Large intestine (tissue), 3 donors: ENCODE measurements around the gene THOC7. TPM values are rescaled to one million over a fixed set of nuclear protein-coding genes. Genes with fewer than 3 reads are reported as not detected.

ENCODE experiments used
- DNase-seq, 2 donors: peaks; one replicate each; pipeline versions ENCODE4 v3.0.0 to v3.0.0-alpha.2; 2013
- H3K27ac ChIP-seq: one replicate; pipeline ENCODE4 v1.5.1; 2013; ENCODE audit warnings: low read length
- H3K27me3 ChIP-seq: 2 replicates; pipeline ENCODE4 v1.6.1; 2013; ENCODE audit warnings: low read length; ENCODE audit not compliant: control insufficient read depth, insufficient read depth
- H3K36me3 ChIP-seq: 2 replicates; pipeline ENCODE4 v1.6.1; 2013; ENCODE audit warnings: low read length; ENCODE audit not compliant: control insufficient read depth, insufficient read depth
- H3K4me1 ChIP-seq: one replicate; pipeline ENCODE4 v1.6.1; 2013; ENCODE audit warnings: low read length; ENCODE audit not compliant: control insufficient read depth, insufficient read depth
- H3K4me3 ChIP-seq: one replicate; pipeline ENCODE4 v1.5.1; 2013; ENCODE audit warnings: low read length
- H3K9me3 ChIP-seq: one replicate; pipeline ENCODE4 v1.6.1; 2013; ENCODE audit warnings: mild to moderate bottlenecking, low read depth, low read length, moderate library complexity; ENCODE audit not compliant: control insufficient read depth
- WGBS: methylation state at CpG from one replicate; pipeline ENCODE4 v1.1.5; 2013; ENCODE audit warnings: low lambda C conversion rate; ENCODE audit not compliant: insufficient coverage; 5-methylcytosine and 5-hydroxymethylcytosine counted together
- polyA plus RNA-seq: library from polyadenylated mRNA; unstranded; fragments of 120-200 nt; gene quantifications from one replicate; pipeline ENCODE4 v1.2.1, GENCODE V29; 2013

Gene THOC7
- polyA plus RNA-seq, 1 donor, result 72.3 TPM

DNA sequence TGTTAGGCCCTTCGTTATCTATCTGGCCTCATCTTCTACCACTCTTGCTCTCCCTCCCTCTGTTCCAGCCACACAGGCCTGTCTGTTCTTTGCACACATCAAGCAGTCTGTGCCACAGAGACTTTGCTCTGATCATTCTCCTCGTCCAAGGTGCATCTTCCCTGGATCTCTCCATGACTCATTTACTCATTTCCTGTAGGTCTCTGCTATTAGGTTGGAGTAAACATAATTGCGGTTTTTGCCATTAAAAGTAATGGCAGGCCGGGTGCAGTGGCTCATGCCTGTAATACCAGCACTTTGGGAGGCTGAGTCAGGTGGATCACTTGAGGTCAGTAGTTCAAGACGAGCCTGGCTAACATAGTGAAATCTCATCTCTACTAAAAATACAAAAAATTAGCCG is 54.0 kb downstream of the THOC7 start:
- Histone ChIP-seq H3K4me1 (no peaks in the 10 kb centered on the region), H3K9me3 (no peaks in the 10 kb centered on the region), H3K27ac (no peak overlapping the region), H3K4me3 (no peak overlapping the region), H3K36me3 (no peaks in the 10 kb centered on the region), H3K27me3 (no peaks in the 10 kb centered on the region)
- WGBS, result no CpG with 5 or more reads among the region's 6 CpGs
- DNase-seq, result peak; percentile 9 to 36

DNA sequence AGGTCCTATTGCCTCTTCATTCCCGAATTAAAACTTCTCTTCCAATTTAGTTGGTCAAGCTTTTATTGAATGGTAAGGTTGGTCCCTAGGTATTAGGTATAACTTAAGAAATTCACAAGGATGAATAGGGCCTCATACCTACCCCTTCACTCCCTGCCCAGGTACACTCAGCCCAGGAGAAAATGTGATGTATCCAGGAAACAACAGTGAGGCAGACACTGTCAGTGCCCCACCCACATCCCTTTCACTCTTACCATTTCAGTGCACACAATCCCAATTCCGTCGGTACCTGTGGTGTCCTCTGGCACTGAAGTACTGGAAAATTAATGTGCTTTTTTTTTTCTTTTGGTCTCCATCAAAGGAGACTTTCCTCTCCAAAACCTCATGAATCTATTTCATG is 55.0 kb downstream of the THOC7 start:
- no peaks in the 10 kb centered on the region for H3K4me1 ChIP-seq
- no peaks in the 10 kb centered on the region for H3K36me3 ChIP-seq
- H3K9me3 ChIP-seq, result no peaks in the 10 kb centered on the region
- 86% methylated on average over 2 of the region's 3 CpGs for WGBS
- no peak for DNase-seq
- no peak overlapping the region for H3K27ac ChIP-seq
- no peaks in the 10 kb centered on the region for H3K27me3 ChIP-seq
- H3K4me3 ChIP-seq, result no peak overlapping the region

DNA sequence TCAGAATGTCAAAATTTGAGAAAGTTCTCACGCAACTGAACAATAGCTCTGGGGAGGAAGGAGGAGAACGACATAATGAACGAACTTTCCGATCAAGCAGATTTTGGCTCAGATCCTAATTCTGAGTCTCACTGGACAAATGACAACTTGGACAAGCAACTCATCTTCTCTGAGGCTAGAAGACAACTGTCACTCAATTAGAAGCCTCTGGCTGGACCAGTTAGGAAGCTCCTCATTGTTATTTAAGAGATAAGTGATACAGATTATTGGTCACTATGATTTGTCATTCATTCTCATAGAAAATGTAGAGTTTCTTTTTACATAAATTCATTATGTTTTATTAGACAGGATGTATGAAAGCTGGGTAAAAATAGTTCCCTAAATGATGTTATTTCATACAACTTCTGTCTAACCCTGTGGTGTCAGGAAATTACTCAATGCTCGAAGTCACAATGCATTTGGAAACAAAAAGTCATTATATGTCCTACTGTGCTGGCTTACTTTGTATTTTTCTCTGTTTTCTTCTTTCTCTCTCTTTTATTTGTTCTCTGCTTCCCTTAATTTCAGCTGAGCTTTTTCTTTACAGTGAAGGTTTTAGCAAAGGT is 55.5 kb downstream of the THOC7 start:
- no peak for DNase-seq
- no peak overlapping the region for H3K27ac ChIP-seq
- no peak overlapping the region for H3K4me3 ChIP-seq
- no peaks in the 10 kb centered on the region for H3K27me3 ChIP-seq
- H3K9me3 ChIP-seq, result no peaks in the 10 kb centered on the region
- no CpG with 5 or more reads among the region's 5 CpGs for WGBS
- no peaks in the 10 kb centered on the region for H3K36me3 ChIP-seq
- no peaks in the 10 kb centered on the region for H3K4me1 ChIP-seq

- Histone ChIP-seq H3K9me3 (no peaks in the 10 kb centered on the region), H3K27me3 (no peaks in the 10 kb centered on the region), H3K4me3 (no peak overlapping the region), H3K36me3 (no peaks in the 10 kb centered on the region), H3K27ac (no peak overlapping the region), H3K4me1 (no peaks in the 10 kb centered on the region)
- DNase-seq, result no peak
- no CpG with 5 or more reads among the region's 5 CpGs for WGBS
These were observed 59.7 kb downstream of the THOC7 start for GRCh38 chr3:63803911-63804310.

GRCh38 chr3:63800097-63800496 is 63.5 kb downstream of the THOC7 start:
- Histone ChIP-seq H3K9me3 (no peaks in the 10 kb centered on the region), H3K4me3 (no peak overlapping the region), H3K36me3 (no peaks in the 10 kb centered on the region), H3K27me3 (no peaks in the 10 kb centered on the region), H3K4me1 (no peaks in the 10 kb centered on the region), H3K27ac (no peak overlapping the region)
- no CpG with 5 or more reads among the region's 5 CpGs for WGBS
- no peak for DNase-seq

DNA sequence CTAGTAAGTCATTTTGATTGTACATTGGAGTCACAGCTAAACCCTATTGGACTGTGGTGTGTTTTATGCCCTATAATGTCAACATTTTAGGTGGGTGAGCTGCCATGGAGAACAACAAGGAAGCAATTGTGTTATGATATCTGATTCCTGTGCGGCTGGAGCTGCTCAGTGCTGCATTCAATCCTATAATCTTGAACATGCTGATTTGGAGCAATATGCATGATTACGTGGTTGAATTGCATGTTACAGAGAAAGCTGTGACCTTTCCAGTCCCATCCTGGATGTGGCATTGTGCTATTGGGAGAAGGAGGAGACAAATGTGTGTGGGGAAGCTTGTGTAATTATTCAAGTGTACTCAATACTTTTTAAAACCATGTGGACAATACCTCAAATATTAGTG is 64.7 kb downstream of the THOC7 start:
- no peaks in the 10 kb centered on the region for H3K36me3 ChIP-seq
- H3K27ac ChIP-seq, result no peak overlapping the region
- no CpG with 5 or more reads among the region's 2 CpGs for WGBS
- H3K4me1 ChIP-seq, result no peaks in the 10 kb centered on the region
- H3K4me3 ChIP-seq, result no peak overlapping the region
- no peaks in the 10 kb centered on the region for H3K9me3 ChIP-seq
- no peaks in the 10 kb centered on the region for H3K27me3 ChIP-seq
- no peak for DNase-seq

- Histone ChIP-seq H3K4me1 (no peaks in the 10 kb centered on the region), H3K36me3 (no peaks in the 10 kb centered on the region), H3K27ac (no peak overlapping the region), H3K27me3 (no peaks in the 10 kb centered on the region), H3K4me3 (no peak overlapping the region), H3K9me3 (no peaks in the 10 kb centered on the region)
- WGBS, result no CpG with 5 or more reads among the region's 2 CpGs
- no peak for DNase-seq
These were observed 65.1 kb downstream of the THOC7 start for GRCh38 chr3:63798544-63798943.

DNA sequence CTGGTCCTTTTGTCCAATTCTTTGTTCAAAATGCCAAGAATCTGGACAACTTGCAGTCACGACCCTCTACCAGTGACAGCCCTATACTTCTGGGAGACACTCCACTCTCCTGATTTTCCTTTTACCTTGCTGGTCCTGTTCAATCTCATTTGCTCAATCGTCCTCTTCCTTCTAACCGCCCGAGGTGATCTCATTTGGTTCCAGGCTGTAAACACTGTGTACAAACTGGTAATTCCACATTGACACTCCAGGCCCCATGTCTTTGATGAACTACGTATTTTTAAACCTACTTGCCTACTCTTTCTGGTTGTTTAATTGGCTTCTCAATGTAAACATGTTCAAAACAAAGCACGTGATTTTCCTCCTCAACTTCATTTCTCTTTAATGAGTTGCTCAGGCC is 68.2 kb downstream of the THOC7 start:
- Histone ChIP-seq H3K4me3 (no peak overlapping the region), H3K4me1 (no peaks in the 10 kb centered on the region), H3K27ac (no peak overlapping the region), H3K27me3 (no peaks in the 10 kb centered on the region), H3K36me3 (no peaks in the 10 kb centered on the region), H3K9me3 (no peaks in the 10 kb centered on the region)
- 74% methylated on average over 5 of the region's 6 CpGs for WGBS
- no peak for DNase-seq

DNA sequence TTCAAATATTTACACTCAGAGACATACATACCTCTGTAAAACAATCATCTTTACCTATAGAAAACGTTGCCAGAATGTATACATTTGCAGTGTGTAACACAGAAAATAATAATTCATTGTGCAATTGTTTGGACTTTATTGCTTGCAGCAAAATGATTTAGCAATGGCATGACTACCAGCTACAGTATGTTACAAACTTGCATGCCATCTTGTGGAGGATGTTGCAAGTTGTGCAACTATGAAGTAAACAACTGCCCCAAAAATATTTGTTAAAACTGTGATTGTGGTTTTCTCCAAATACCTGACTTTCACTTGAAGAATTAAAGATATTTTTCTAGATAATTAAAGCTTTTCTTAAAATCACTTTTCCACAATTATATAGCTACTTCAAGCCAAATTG is 71.6 kb downstream of the THOC7 start:
- no peak for DNase-seq
- Histone ChIP-seq H3K9me3 (no peaks in the 10 kb centered on the region), H3K27ac (no peak overlapping the region), H3K4me3 (no peak overlapping the region), H3K4me1 (no peaks in the 10 kb centered on the region), H3K27me3 (no peaks in the 10 kb centered on the region), H3K36me3 (no peaks in the 10 kb centered on the region)
- 29% methylated on average over 1 of the region's 1 CpG for WGBS
